Calu3 (cell line): ENCODE measurements around the gene PODXL2. TPM values are rescaled to one million over a fixed set of nuclear protein-coding genes. Genes with fewer than 3 reads are reported as not detected.

Experiments
- BruUV-seq: library from RNA; stranded (reverse); fragments of 400-500 nt; replicated peaks from 2 replicates; lab custom pipeline; 2021; lab: Mats Ljungman, UMichigan
- CTCF ChIA-PET: fragments of 300-600 bp; sonication (Branson Sonifier 250); formaldehyde crosslinking; loops from one replicate; lab custom pipeline; 2022; ENCODE audit warnings: antibody characterized with exemption; lab: Charles Lee
- DNase-seq: peaks from one replicate; pipeline ENCODE4 v3.0.0; 2022
- H3K27ac Mint-ChIP-seq: one replicate; pipeline ENCODE4 v1.8.0; 2022; ENCODE audit warnings: mixed read lengths; ENCODE audit not compliant: unreplicated experiment
- H3K27me3 Mint-ChIP-seq: one replicate; pipeline ENCODE4 v1.8.0; 2022; ENCODE audit warnings: mixed read lengths; ENCODE audit not compliant: unreplicated experiment
- H3K36me3 Mint-ChIP-seq: one replicate; pipeline ENCODE4 v1.8.0; 2022; ENCODE audit warnings: mild to moderate bottlenecking, moderate library complexity, mixed read lengths; ENCODE audit not compliant: insufficient read depth, unreplicated experiment
- H3K4me1 Mint-ChIP-seq: one replicate; pipeline ENCODE4 v1.8.0; 2022; ENCODE audit warnings: mild to moderate bottlenecking, low read depth, mixed read lengths; ENCODE audit not compliant: unreplicated experiment
- H3K4me3 Mint-ChIP-seq: one replicate; pipeline ENCODE4 v1.8.0; 2022; ENCODE audit warnings: mild to moderate bottlenecking, low read depth, moderate library complexity, mixed read lengths; ENCODE audit not compliant: unreplicated experiment
- H3K9me3 Mint-ChIP-seq: one replicate; pipeline ENCODE4 v1.8.0; 2022; ENCODE audit warnings: low read depth, mixed read lengths; ENCODE audit not compliant: unreplicated experiment
- intact Hi-C: fragments of 100-400 bp; cut with micrococcal nuclease; formaldehyde crosslinking; loops from one replicate; pipeline ENCODE4 v1.10.0; 2022; ENCODE audit not compliant: unreplicated experiment
- total RNA-seq: library from RNA; stranded (reverse); gene quantifications from 2 replicates; pipeline ENCODE4 v1.2.3, GENCODE V29; 2022
- TF ChIP-seq, protein P1 (sequence below): fragments of 200-600 bp; IDR thresholded peaks from one replicate; pipeline ENCODE4 v1.8.0; 2022; ENCODE audit warnings: antibody characterized with exemption; ENCODE audit not compliant: unreplicated experiment

PODXL2 gene
- total RNA-seq, 1 experiment from 2014 or later = 36.1 TPM

DNA sequence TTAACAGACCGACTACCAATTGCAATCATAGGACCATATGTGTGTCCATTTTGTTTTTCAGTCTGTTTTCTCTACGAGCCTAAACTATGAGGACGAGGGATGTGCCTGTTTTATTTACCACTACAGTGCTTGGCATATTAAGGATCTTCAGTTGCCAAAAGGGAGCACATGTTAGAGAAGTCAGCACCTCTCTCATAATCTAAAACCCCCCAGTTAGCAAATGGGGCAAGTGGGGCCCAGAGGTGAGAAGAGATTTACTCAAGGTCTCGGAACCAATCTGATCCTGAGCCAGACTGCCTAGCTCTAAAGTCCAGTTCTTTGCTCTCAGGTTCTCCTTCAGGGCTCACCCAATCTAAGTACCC lies 578 bp upstream of the PODXL2 start:
- Mint-ChIP-seq H3K4me1 (peaks cover 10% of the 10 kb centered on the region), H3K4me3 (peak overlapping the region; percentile 73), H3K9me3 (no peaks in the 10 kb centered on the region), H3K27ac (peak overlapping the region; percentile 48), H3K36me3 (peaks cover 21% of the 10 kb centered on the region), H3K27me3 (peaks cover 53% of the 10 kb centered on the region)
- BruUV-seq = no TSS peak
- TF ChIP-seq, protein P1, sequence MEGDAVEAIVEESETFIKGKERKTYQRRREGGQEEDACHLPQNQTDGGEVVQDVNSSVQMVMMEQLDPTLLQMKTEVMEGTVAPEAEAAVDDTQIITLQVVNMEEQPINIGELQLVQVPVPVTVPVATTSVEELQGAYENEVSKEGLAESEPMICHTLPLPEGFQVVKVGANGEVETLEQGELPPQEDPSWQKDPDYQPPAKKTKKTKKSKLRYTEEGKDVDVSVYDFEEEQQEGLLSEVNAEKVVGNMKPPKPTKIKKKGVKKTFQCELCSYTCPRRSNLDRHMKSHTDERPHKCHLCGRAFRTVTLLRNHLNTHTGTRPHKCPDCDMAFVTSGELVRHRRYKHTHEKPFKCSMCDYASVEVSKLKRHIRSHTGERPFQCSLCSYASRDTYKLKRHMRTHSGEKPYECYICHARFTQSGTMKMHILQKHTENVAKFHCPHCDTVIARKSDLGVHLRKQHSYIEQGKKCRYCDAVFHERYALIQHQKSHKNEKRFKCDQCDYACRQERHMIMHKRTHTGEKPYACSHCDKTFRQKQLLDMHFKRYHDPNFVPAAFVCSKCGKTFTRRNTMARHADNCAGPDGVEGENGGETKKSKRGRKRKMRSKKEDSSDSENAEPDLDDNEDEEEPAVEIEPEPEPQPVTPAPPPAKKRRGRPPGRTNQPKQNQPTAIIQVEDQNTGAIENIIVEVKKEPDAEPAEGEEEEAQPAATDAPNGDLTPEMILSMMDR = no peak
- intact Hi-C loops = no loop called here
- DNase-seq = no peak
- CTCF ChIA-PET = no interaction called here

DNA sequence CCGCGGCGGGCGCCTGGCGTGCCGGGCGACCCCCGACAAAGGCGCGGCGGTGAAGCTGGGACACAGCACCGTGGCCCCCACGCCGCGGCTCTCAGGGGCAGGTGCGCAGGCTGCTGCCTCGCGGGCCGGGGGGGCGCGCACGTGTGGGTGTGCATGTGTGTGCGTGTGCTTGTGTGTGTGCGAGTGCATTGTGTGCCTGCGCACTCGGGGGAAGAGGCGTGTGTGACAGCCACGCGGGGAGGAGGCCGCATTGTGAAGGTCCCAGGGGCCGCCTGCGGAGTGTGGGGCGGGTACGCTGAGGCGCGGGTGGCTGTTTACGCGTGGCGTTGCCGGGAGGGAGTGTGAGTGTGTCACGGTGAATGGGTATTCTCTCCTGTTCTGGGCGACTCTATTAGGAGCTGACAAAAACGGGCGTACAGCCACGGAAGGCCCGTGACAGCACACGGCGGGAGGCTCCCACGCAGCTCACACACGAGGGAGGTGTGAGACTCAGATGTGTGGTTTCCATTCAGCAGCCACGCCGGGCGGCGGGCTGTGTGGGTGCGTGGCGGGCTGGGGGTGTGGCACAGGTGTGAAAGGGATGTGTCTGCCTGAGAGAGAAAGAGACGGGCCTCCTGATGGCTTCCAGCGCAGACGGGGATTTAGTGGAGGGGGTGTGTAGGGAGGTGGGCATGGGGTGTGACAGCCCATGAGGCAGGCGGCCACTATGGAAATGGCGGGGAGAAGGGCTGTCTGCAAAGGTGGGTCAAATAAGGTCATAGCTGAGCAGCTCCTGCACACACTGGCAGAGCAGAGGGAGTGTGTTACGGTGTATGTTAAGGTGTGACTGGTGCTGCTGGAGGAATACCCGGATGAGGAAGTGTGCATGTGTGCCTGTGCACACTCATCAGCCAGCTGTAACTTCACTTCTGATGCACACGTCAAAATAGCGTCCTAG lies 750 bp downstream of the PODXL2 start:
- no TSS peak for BruUV-seq
- no peaks in the 10 kb centered on the region for H3K9me3 Mint-ChIP-seq
- H3K27me3 Mint-ChIP-seq = peaks cover 53% of the 10 kb centered on the region

DNA sequence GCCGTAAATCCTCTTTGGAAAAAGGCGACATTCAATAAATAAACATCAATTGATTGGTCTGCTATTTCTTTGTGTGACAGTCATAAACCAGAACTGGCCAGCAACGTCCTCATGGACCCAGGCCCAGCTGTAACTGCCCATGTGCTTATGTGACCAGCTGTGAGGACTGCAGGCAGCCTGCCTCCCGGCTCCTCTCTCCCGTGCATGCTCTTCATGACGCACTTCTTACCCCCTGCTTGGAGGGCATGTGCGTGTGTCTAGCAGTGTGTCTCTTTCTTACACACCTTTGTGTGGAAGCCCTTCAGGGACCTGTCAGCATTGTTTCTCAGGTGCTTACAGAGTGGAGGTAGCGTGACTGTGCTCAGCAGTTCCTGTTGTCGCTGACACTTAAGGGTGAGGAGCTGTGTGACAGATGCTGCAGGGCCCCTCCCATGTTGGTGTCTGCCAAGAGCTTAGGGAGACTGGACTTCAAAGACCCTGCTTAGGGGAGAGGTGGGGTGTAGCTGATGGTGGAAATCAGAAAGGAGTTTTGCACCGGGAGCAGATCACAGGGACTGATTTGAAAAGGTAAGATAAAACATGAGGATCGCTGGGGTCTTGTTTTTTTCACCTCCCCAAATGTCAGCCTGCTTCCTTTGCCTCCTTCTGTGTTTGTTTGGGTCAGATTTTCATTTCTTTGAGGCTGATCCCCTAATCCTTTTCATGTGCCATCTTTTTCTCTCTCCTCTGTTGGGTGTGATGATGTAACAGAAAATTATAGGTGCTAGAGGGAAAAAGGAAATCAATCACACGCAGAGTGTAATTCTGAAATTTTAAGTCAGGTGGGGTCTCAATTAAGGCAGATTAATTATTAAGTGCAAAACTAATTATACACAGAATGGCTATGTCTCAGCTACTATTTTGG lies 2.1 kb downstream of the PODXL2 start:
- Mint-ChIP-seq H3K4me3 (no peak overlapping the region), H3K36me3 (peaks cover 21% of the 10 kb centered on the region), H3K27me3 (peaks cover 53% of the 10 kb centered on the region), H3K4me1 (peaks cover 10% of the 10 kb centered on the region), H3K9me3 (no peaks in the 10 kb centered on the region), H3K27ac (no peak overlapping the region)
- CTCF ChIA-PET = interaction anchor here (1.5 kb wide), 1 partner anchor 10 kb away, joined by 3 read pairs; no protein-coding TSS in a partner anchor
- intact Hi-C loops = no loop called here
- no peak for DNase-seq
- BruUV-seq = no TSS peak
- TF ChIP-seq, protein P1 = no peak

More for the DNA sequence above, 750 bp downstream of the PODXL2 start:
- Mint-ChIP-seq H3K36me3 (peaks cover 21% of the 10 kb centered on the region), H3K27ac (no peak overlapping the region), H3K4me1 (peaks cover 10% of the 10 kb centered on the region), H3K4me3 (peak overlapping the region; percentile 73)
- TF ChIP-seq, protein P1 = no peak
- intact Hi-C loops = no loop called here
- CTCF ChIA-PET = interaction anchor here (0.6 kb wide), 1 partner anchor 13 kb away, joined by 3 read pairs; no protein-coding TSS in a partner anchor
- DNase-seq = no peak
